Naive thymus-derived CD8-positive, alpha-beta T cell (primary cell): ENCODE measurements around the gene CACNA1A. TPM values are rescaled to one million over a fixed set of nuclear protein-coding genes. Genes with fewer than 3 reads are reported as not detected.

Experiments used
- ATAC-seq, 2 donors: fragments of 150-1000 bp; cut with Tn5 transposase in 1 of 2; sonication (Bioruptor Pico), chemical (Tn5 transposase) in 1 of 2; 1 replicate in 1 of 2; 2 replicates in 1 of 2; pipeline ENCODE4 v1.10.0; 2021; ENCODE audit warnings: mild to moderate bottlenecking in 2 of 2, moderate library complexity in 2 of 2
- POLR2A ChIA-PET: fragments of 350-600 bp; sonication (Branson Sonifier 250); formaldehyde crosslinking; loops from one replicate; lab custom pipeline; 2021; ENCODE audit warnings: antibody characterized with exemption; lab: Charles Lee
- DNase-seq, 10 donors: peaks; one replicate each; pipeline versions ENCODE4 v3.0.0 to v3.0.0-alpha.2; 2020 to 2022
- H3K27ac Mint-ChIP-seq, 10 donors: one replicate each; pipeline ENCODE4 v1.8.0; 2020 to 2022; ENCODE audit warnings: mild to moderate bottlenecking in 10 of 10, mixed read lengths in 10 of 10, moderate library complexity in 4 of 10, inconsistent platforms in 1 of 10
- H3K27me3 Mint-ChIP-seq, 5 donors: one replicate each; pipeline ENCODE4 v1.8.0; 2021 to 2022; ENCODE audit warnings: mixed read lengths in 5 of 5
- H3K36me3 Mint-ChIP-seq, 3 donors: one replicate each; pipeline ENCODE4 v1.8.0; 2020 to 2022; ENCODE audit warnings: mixed read lengths in 3 of 3, mild to moderate bottlenecking in 2 of 3, inconsistent platforms in 1 of 3
- H3K4me1 Mint-ChIP-seq, 4 donors: one replicate each; pipeline ENCODE4 v1.8.0; 2021 to 2022; ENCODE audit warnings: mixed read lengths in 4 of 4
- H3K4me3 Mint-ChIP-seq, 10 donors: one replicate each; pipeline ENCODE4 v1.8.0; 2020 to 2022; ENCODE audit warnings: mild to moderate bottlenecking in 10 of 10, mixed read lengths in 10 of 10, moderate library complexity in 6 of 10, inconsistent platforms in 1 of 10
- H3K9me3 Mint-ChIP-seq, 9 donors: one replicate each; pipeline ENCODE4 v1.8.0; 2020 to 2022; ENCODE audit warnings: mixed read lengths in 9 of 9, mild to moderate bottlenecking in 3 of 9, inconsistent platforms in 1 of 9, moderate library complexity in 1 of 9
- polyA plus RNA-seq, 3 donors: library from polyadenylated mRNA; unstranded; fragments of 300-500 nt; fragmentation: Illumina TruSeq; gene quantifications; one replicate each; pipeline ENCODE4 v1.2.3, GENCODE V29; 2021
- total RNA-seq, 8 experiments: library from RNA in 2 of 8; stranded (reverse) in 2 of 8; gene quantifications; one replicate each; pipeline ENCODE4 v1.2.3 and lab custom pipeline; 2021 to 2026

The CACNA1A gene
- total and polyA plus RNA-seq, 5 experiments from 2014 or later = 0.09 to 0.60 (median 0.36) TPM

DNA sequence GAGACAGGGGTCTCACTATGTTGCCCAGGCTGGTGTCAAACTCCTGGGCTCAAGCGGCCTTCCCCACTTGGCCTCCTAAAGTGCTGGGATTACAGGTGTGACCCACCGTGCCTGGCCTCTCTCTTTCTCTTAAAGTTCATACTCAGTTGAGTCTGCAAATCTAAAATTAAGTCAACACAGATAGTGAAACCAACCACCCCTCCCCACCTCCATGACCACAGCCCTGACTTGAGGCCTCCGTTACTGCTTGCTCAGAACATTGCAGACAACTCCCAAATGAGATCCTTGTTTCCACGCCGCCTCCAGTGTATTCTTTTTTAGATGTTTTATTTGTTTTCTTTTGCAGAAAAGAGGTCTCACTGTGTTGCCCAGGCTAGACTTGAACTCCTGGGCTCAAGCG is 94.4 kb downstream of the CACNA1A start:
- Mint-ChIP-seq H3K36me3 (peaks cover 0 to 6% (median 0%) of the 10 kb centered on the region in 3 donors), H3K9me3 (peaks cover 0 to 5% (median 0%) of the 10 kb centered on the region in 9 donors), H3K27me3 (peaks cover 11 to 35% (median 26%) of the 10 kb centered on the region in 5 donors), H3K27ac (no peak overlapping the region), H3K4me1 (no peaks in the 10 kb centered on the region), H3K4me3 (no peak overlapping the region)
- POLR2A ChIA-PET = no interaction called here
- no peak for ATAC-seq
- DNase-seq = no peak

- no peak for ATAC-seq
- H3K27me3 Mint-ChIP-seq = peaks cover 11 to 35% (median 26%) of the 10 kb centered on the region in 5 donors
- no peaks in the 10 kb centered on the region for H3K4me1 Mint-ChIP-seq
- peaks cover 0 to 6% (median 0%) of the 10 kb centered on the region in 3 donors for H3K36me3 Mint-ChIP-seq
- H3K4me3 Mint-ChIP-seq = no peak overlapping the region
- no peak overlapping the region for H3K27ac Mint-ChIP-seq
- H3K9me3 Mint-ChIP-seq = peaks cover 0 to 5% (median 0%) of the 10 kb centered on the region in 9 donors
- no peak for DNase-seq
- POLR2A ChIA-PET = no interaction called here
Observed at GRCh38 chr19:13410946-13411345, 95.3 kb downstream of the CACNA1A start.

GRCh38 chr19:13408889-13409518 is 97.3 kb downstream of the CACNA1A start:
- DNase-seq = no peak
- Mint-ChIP-seq H3K4me3 (no peak overlapping the region), H3K27me3 (peaks cover 10 to 22% (median 15%) of the 10 kb centered on the region in 5 donors), H3K27ac (no peak overlapping the region), H3K36me3 (peaks cover 0 to 6% (median 0%) of the 10 kb centered on the region in 3 donors), H3K4me1 (no peaks in the 10 kb centered on the region), H3K9me3 (peaks cover 0 to 5% (median 0%) of the 10 kb centered on the region in 9 donors)
- no peak for ATAC-seq
- POLR2A ChIA-PET = no interaction called here

DNA sequence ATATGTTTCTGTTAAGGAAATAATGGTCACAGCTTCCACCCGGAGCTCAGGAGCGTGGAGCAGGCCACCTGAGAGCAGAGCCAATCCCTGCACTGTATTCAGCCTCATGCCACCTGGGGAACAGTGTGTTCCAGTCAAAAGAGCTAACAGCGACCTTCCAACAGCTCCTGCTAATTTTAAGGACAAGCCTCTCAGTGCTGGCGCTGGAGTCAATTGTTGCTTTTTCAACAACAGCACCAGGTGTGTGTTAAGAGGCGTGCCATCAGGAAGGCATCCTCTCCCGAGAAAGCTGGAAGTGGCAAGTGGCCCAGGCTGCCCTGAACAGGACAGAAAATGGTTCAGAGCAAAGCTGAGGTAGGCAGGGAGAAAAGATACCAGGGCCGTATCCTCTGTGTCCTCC is 102.0 kb downstream of the CACNA1A start:
- POLR2A ChIA-PET = no interaction called here
- Mint-ChIP-seq H3K4me3 (no peak overlapping the region), H3K9me3 (peaks cover 0 to 20% (median 0%) of the 10 kb centered on the region in 9 donors), H3K27ac (no peak overlapping the region), H3K27me3 (peaks cover 4 to 31% (median 19%) of the 10 kb centered on the region in 5 donors), H3K4me1 (no peaks in the 10 kb centered on the region), H3K36me3 (peaks cover 0 to 3% (median 0%) of the 10 kb centered on the region in 3 donors)
- no peak for DNase-seq
- ATAC-seq = no peak

GRCh38 chr19:13401388-13401787 is 104.9 kb downstream of the CACNA1A start:
- POLR2A ChIA-PET = no interaction called here
- Mint-ChIP-seq H3K27me3 (peaks cover 14 to 60% (median 24%) of the 10 kb centered on the region in 5 donors), H3K27ac (peak overlapping the region in 1 of 10 donors; percentile 65), H3K4me3 (no peak overlapping the region), H3K9me3 (peaks cover 0 to 26% (median 5%) of the 10 kb centered on the region in 9 donors), H3K4me1 (no peaks in the 10 kb centered on the region), H3K36me3 (peaks cover 0 to 7% (median 0%) of the 10 kb centered on the region in 3 donors)
- DNase-seq (no peak), ATAC-seq (no peak)

DNA sequence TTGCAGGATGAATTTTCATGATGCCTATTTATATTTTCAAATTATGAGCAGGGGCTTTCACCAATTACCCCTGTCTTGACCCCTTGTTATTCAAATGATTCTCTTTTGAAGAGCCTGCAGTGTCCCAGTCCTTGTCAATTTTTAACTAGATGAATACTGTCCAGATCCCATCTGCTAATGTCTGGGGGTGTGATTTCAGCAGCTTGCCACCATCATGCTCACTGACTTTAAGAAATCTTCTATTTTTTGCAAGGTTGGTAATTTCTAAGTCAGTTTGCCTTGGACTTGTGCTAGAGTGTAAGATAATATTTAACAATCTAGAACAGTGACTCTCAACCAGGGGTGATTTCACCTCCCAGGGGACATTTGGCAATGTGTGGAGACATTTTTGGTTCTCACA is 106.0 kb downstream of the CACNA1A start:
- Mint-ChIP-seq H3K27ac (no peak overlapping the region), H3K4me3 (no peak overlapping the region), H3K4me1 (no peaks in the 10 kb centered on the region), H3K36me3 (peaks cover 0 to 12% (median 3%) of the 10 kb centered on the region in 3 donors), H3K9me3 (peaks cover 0 to 26% (median 5%) of the 10 kb centered on the region in 9 donors), H3K27me3 (peaks cover 20 to 68% (median 30%) of the 10 kb centered on the region in 5 donors)
- DNase-seq (no peak), ATAC-seq (no peak)
- POLR2A ChIA-PET = no interaction called here

DNA sequence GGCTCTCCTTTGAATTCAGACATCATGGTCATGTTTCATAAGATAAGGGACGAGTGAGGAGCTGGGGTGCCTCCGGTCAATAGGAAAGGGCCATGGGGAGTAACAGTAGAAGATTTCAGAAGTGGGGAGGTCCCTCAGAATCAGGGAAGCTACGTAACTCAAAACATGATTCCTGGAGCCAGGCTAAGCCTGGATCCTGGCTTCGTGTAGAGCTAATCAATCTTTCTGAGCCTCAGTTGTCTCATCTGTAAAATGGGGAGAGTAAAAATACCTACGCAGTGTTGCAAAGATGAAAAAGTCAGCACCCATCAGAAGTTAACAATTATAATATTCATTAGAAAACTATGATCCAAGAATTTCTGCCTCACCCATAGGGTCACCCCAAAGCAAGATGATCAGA is 106.5 kb downstream of the CACNA1A start:
- DNase-seq (no peak), ATAC-seq (no peak)
- Mint-ChIP-seq H3K4me3 (no peak overlapping the region), H3K36me3 (peaks cover 0 to 12% (median 3%) of the 10 kb centered on the region in 3 donors), H3K27me3 (peaks cover 19 to 71% (median 30%) of the 10 kb centered on the region in 5 donors), H3K27ac (no peak overlapping the region), H3K9me3 (peaks cover 0 to 26% (median 5%) of the 10 kb centered on the region in 9 donors), H3K4me1 (no peaks in the 10 kb centered on the region)
- POLR2A ChIA-PET = no interaction called here

GRCh38 chr19:13398780-13399726 is 107.2 kb downstream of the CACNA1A start:
- peaks cover 25 to 78% (median 34%) of the 10 kb centered on the region in 5 donors for H3K27me3 Mint-ChIP-seq
- peaks cover 0 to 12% (median 3%) of the 10 kb centered on the region in 3 donors for H3K36me3 Mint-ChIP-seq
- H3K27ac Mint-ChIP-seq = no peak overlapping the region
- POLR2A ChIA-PET = no interaction called here
- ATAC-seq = no peak
- no peak for DNase-seq
- H3K4me3 Mint-ChIP-seq = no peak overlapping the region
- H3K9me3 Mint-ChIP-seq = peaks cover 0 to 26% (median 5%) of the 10 kb centered on the region in 9 donors
- H3K4me1 Mint-ChIP-seq = no peaks in the 10 kb centered on the region

DNA sequence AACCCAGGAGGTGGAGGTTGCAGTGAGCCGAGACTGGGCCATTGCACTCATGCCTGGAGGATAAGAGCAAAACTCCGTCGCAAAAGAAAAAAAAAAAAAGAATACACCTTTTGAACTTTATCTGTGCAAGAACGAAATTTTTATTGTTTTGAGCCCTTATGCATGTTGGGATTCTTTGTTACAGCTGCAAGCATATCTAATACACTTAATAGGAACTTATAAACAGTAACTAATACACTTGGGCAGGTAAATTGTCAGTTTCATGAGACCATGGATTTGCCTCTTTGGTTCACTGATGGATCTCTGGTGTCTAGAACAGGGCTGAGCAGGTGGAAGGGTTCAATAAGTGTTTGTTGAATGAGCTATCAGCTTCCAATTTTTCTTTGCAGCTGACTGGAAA is 108.1 kb downstream of the CACNA1A start:
- DNase-seq (no peak), ATAC-seq (no peak)
- H3K4me1 Mint-ChIP-seq = no peaks in the 10 kb centered on the region
- peaks cover 0 to 26% (median 5%) of the 10 kb centered on the region in 9 donors for H3K9me3 Mint-ChIP-seq
- H3K36me3 Mint-ChIP-seq = peaks cover 0 to 12% (median 3%) of the 10 kb centered on the region in 3 donors
- POLR2A ChIA-PET = no interaction called here
- H3K27ac Mint-ChIP-seq = no peak overlapping the region
- H3K27me3 Mint-ChIP-seq = peaks cover 28 to 82% (median 41%) of the 10 kb centered on the region in 5 donors
- no peak overlapping the region for H3K4me3 Mint-ChIP-seq

DNA sequence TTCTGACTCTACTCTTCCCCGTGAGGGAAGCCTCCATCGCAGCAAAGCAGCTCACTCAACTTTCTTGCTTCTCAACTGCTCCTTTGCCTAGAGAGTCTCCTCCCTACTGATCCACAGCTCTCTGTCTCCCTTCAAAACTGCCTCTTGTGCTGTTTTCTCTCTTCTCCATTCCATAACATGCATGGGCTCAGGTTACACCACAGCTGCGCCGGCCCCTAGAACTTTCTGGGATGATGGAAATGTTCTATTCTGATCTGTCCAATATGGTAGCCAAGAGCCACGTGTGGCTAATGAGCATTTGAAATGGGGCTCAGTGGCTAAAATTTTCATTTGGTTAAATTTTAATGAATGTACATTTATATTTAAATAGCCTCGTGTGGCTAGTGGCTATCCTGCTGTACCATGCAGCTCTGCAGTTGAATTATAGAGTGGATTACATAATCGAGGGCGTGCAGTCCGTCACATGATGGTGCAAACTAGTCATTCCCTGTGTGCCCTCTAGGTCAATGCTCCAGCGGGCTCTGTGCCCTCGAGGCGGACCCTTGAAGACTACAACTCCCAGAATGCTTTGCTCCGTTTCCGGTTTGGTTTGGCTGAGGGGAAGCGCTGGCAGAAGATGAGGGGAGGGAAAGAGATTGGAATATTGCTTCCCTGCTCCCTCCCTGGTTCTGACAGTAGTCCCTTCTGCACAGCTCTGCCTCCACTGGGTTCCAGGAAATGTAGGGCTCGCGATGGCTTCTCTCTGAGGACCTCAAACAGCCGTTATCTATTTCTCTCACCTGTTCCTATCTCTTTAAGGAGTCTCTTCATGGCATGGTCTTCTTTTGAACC is 109.8 kb downstream of the CACNA1A start:
- H3K4me1 Mint-ChIP-seq = no peaks in the 10 kb centered on the region
- DNase-seq (no peak), ATAC-seq (no peak)
- POLR2A ChIA-PET = no interaction called here
- no peak overlapping the region for H3K27ac Mint-ChIP-seq
- no peak overlapping the region for H3K4me3 Mint-ChIP-seq
- H3K27me3 Mint-ChIP-seq = peaks cover 35 to 84% (median 50%) of the 10 kb centered on the region in 5 donors
- peaks cover 0 to 20% (median 3%) of the 10 kb centered on the region in 3 donors for H3K36me3 Mint-ChIP-seq
- H3K9me3 Mint-ChIP-seq = peaks cover 0 to 22% (median 6%) of the 10 kb centered on the region in 9 donors

GRCh38 chr19:13382633-13382938 is 123.7 kb downstream of the CACNA1A start:
- Mint-ChIP-seq H3K27ac (no peak overlapping the region), H3K4me3 (no peak overlapping the region), H3K9me3 (peaks cover 0 to 5% (median 0%) of the 10 kb centered on the region in 9 donors), H3K36me3 (no peaks in the 10 kb centered on the region), H3K27me3 (peaks cover 3 to 12% (median 10%) of the 10 kb centered on the region in 5 donors), H3K4me1 (no peaks in the 10 kb centered on the region)
- ATAC-seq = no peak
- POLR2A ChIA-PET = no interaction called here
- no peak for DNase-seq
